ENCODE results near the gene PPAN. TPM values are rescaled to one million over a fixed set of nuclear protein-coding genes. Genes with fewer than 3 reads are reported as not detected.

PPAN gene
- total and polyA plus RNA-seq, 12 donors, result 17.6 to 47.7 (median 20.8) TPM

DNA sequence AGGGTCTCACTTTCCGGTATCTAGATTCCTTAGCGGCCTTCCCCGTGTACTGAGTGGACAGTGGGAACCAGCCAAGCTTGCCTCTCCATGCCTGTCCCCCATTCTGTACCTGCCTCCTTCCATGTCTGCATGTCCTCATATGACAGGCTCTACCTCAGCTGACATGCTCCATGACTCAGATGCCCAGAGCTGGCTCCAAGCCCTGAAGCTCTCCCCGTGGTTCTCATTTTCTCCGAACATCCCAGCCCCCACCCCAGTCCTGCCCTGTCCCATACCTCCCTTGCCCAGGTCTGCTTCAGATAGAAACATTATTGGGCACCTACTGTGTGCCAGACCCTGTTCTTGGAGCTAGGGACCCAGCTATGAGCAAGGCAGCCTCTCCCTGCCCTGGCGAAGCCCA lies 37.1 kb upstream of the PPAN start:
- Histone ChIP-seq H3K4me1 (no peaks in the 10 kb centered on the region), H3K27me3 (peaks cover 0 to 34% (median 13%) of the 10 kb centered on the region in 7 donors), H3K4me3 (no peak overlapping the region), H3K27ac (no peak overlapping the region), H3K36me3 (no peaks in the 10 kb centered on the region), H3K9me3 (peaks cover 0 to 12% (median 0%) of the 10 kb centered on the region in 11 donors)
- DNase-seq (no peak), ATAC-seq (no peak)
- no peak for TF ChIP-seq CTCF (IDR thresholded peaks at IDR 0.05)
- intact Hi-C loops (cut with DNase I), result no loop called here
- 64 to 70% methylated on average over 6 of the region's 6 CpGs for WGBS, 2 donors

GRCh38 chr19:10070730-10071446 lies 35.3 kb upstream of the PPAN start:
- no peak for TF ChIP-seq CTCF (IDR thresholded peaks at IDR 0.05)
- Histone ChIP-seq H3K9me3 (peaks cover 0 to 17% (median 0%) of the 10 kb centered on the region in 11 donors), H3K36me3 (no peaks in the 10 kb centered on the region), H3K27ac (no peak overlapping the region), H3K4me1 (no peaks in the 10 kb centered on the region), H3K27me3 (peaks cover 0 to 21% (median 8%) of the 10 kb centered on the region in 7 donors), H3K4me3 (no peak overlapping the region)
- ATAC-seq (no peak), DNase-seq (no peak)
- 74 to 75% methylated on average over 22 of the region's 22 CpGs for WGBS, 2 donors
- intact Hi-C loops (cut with DNase I), result no loop called here

DNA sequence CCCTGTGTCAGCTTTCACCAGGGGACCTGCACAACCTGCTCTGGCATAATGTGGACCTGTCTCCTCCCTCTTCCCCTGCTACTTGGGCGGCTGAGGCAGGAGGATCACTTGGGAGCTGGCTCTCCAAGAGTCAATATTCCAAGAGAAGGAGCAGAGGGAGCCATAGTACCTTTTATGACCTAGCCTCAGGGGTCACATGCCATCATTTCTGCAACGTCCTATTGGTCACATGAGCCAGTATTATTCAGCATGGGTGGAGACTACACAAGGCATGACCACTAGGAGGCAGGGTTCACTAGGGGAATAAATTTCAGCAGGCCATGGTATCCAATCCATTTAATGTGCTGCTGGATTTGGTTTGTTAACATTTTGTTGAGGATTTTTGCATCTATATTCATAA lies 32.0 kb upstream of the PPAN start:
- peak in 1 of 9 donors; percentile 36 for TF ChIP-seq CTCF (IDR thresholded peaks at IDR 0.05)
- H3K27ac ChIP-seq, result no peak overlapping the region
- H3K4me1 ChIP-seq, result no peaks in the 10 kb centered on the region
- intact Hi-C loops (cut with DNase I), result no loop called here
- DNase-seq (no peak), ATAC-seq (no peak)
- H3K27me3 ChIP-seq, result peaks cover 0 to 18% (median 0%) of the 10 kb centered on the region in 7 donors
- no peak overlapping the region for H3K4me3 ChIP-seq
- WGBS, 2 donors, result 56 to 57% methylated on average over 2 of the region's 2 CpGs
- peaks cover 0 to 20% (median 0%) of the 10 kb centered on the region in 11 donors for H3K9me3 ChIP-seq
- H3K36me3 ChIP-seq, result no peaks in the 10 kb centered on the region

- no peaks in the 10 kb centered on the region for H3K36me3 ChIP-seq
- no peak for DNase-seq
- ATAC-seq, result no peak
- intact Hi-C loops (cut with DNase I), result no loop called here
- H3K27ac ChIP-seq, result no peak overlapping the region
- no peak overlapping the region for H3K4me3 ChIP-seq
- H3K27me3 ChIP-seq, result peaks cover 0 to 9% (median 0%) of the 10 kb centered on the region in 7 donors
- peaks cover 0 to 20% (median 0%) of the 10 kb centered on the region in 11 donors for H3K9me3 ChIP-seq
- WGBS, 2 donors, result 70 to 82% methylated on average over 6 of the region's 6 CpGs
- H3K4me1 ChIP-seq, result no peaks in the 10 kb centered on the region
- TF ChIP-seq CTCF (IDR thresholded peaks at IDR 0.05), result no peak
Measured at GRCh38 chr19:10076535-10076934, 29.6 kb upstream of the PPAN start.
